Thyroid gland (tissue), 4 donors: ENCODE results near the gene ATP6V0A4. TPM values are rescaled to one million over a fixed set of nuclear protein-coding genes. Genes with fewer than 3 reads are reported as not detected.

Source experiments
- DNase-seq, 2 donors: peaks; one replicate each; pipeline ENCODE4 v3.0.0-alpha.2; 2019
- H3K27ac ChIP-seq, 3 donors: fragments of 200-600 bp; sonication (generic); 1 replicate in 2 of 3; 2 replicates in 1 of 3; pipeline ENCODE4 v1.5.1; 2016 to 2019; ENCODE audit warnings: mild to moderate bottlenecking in 1 of 3, moderate library complexity in 1 of 3
- H3K27me3 ChIP-seq: fragments of 200-600 bp; sonication (generic); one replicate; pipeline ENCODE4 v1.5.1; 2019
- H3K36me3 ChIP-seq, 2 donors: fragments of 200-600 bp; sonication (generic); one replicate each; pipeline ENCODE4 v1.5.1; 2016 to 2019
- H3K4me1 ChIP-seq, 2 donors: fragments of 200-600 bp; sonication (generic); one replicate each; pipeline ENCODE4 v1.5.1; 2017 to 2019
- H3K4me3 ChIP-seq, 3 donors: fragments of 200-600 bp; sonication (generic); replicated peaks in 1 of 3; 1 replicate in 2 of 3; 2 replicates in 1 of 3; pipeline ENCODE4 v1.5.1; 2016; ENCODE audit warnings: mild to moderate bottlenecking in 1 of 3
- H3K9me3 ChIP-seq: fragments of 200-600 bp; sonication (generic); one replicate; pipeline ENCODE4 v1.5.1; 2017
- CTCF ChIP-seq, 6 experiments: fragments of 200-600 bp in 3 of 6; fragments of 450-650 bp in 3 of 6; sonication (generic) in 3 of 6; IDR thresholded peaks; one replicate each; pipeline ENCODE4 v1.5.1; 2016 to 2019; ENCODE audit warnings: antibody characterized with exemption in 6 of 6, mild to moderate bottlenecking in 2 of 6, inconsistent platforms in 1 of 6, moderate library complexity in 1 of 6
- POLR2A ChIP-seq, 2 donors: fragments of 450-650 bp; IDR thresholded peaks; one replicate each; pipeline ENCODE4 v1.6.1; 2017; ENCODE audit warnings: antibody characterized with exemption in 2 of 2, mild to moderate bottlenecking in 2 of 2, moderate library complexity in 1 of 2
- WGBS, 2 donors: methylation state at CpG; one replicate each; pipeline ENCODE4 v1.1.5; 2017; 5-methylcytosine and 5-hydroxymethylcytosine counted together
- intact Hi-C: fragments of 100-400 bp; cut with DNase I; formaldehyde crosslinking; loops from one replicate; pipeline ENCODE4 v1.15.1; 2023
- total RNA-seq, 4 donors: library from RNA; depleted of rRNA; stranded (reverse); fragments of >200 nt; gene quantifications; one replicate each; pipeline ENCODE4 v1.2.3, GENCODE V29; 2016

ATP6V0A4 gene
- total RNA-seq, 4 donors from 2014 or later, result not detected

- Histone ChIP-seq H3K36me3 (no peaks in the 10 kb centered on the region), H3K27me3 (no peaks in the 10 kb centered on the region), H3K4me1 (no peaks in the 10 kb centered on the region), H3K9me3 (no peaks in the 10 kb centered on the region), H3K4me3 (no peak overlapping the region), H3K27ac (no peak overlapping the region)
- no peak for DNase-seq
- TF ChIP-seq POLR2A (IDR thresholded peaks at IDR 0.05) (no peak), CTCF (IDR thresholded peaks at IDR 0.05) (no peak)
- WGBS, 2 donors, result 50 to 74% methylated on average over 2 of the region's 2 CpGs
- intact Hi-C loops, result no loop called here
Observed at GRCh38 chr7:138768241-138768640, 29.8 kb downstream of the ATP6V0A4 start.

GRCh38 chr7:138756591-138757242, 41.3 kb downstream of the ATP6V0A4 start:
- peaks cover 0 to 10% of the 10 kb centered on the region in 2 donors for H3K4me1 ChIP-seq
- H3K4me3 ChIP-seq, result no peak overlapping the region
- no peak overlapping the region for H3K27ac ChIP-seq
- no peaks in the 10 kb centered on the region for H3K36me3 ChIP-seq
- H3K27me3 ChIP-seq, result no peaks in the 10 kb centered on the region
- TF ChIP-seq CTCF (IDR thresholded peaks at IDR 0.05) (no peak), POLR2A (IDR thresholded peaks at IDR 0.05) (no peak)
- no peak for DNase-seq
- intact Hi-C loops, result no loop called here
- H3K9me3 ChIP-seq, result no peaks in the 10 kb centered on the region
- 76 to 78% methylated on average over 4 of the region's 4 CpGs for WGBS, 2 donors

GRCh38 chr7:138755842-138756590, 42.0 kb downstream of the ATP6V0A4 start:
- no peaks in the 10 kb centered on the region for H3K27me3 ChIP-seq
- no peaks in the 10 kb centered on the region for H3K36me3 ChIP-seq
- no peak for TF ChIP-seq CTCF (IDR thresholded peaks at IDR 0.05)
- no peak for TF ChIP-seq POLR2A (IDR thresholded peaks at IDR 0.05)
- H3K4me3 ChIP-seq, result no peak overlapping the region
- 74 to 87% methylated on average over 4 of the region's 4 CpGs for WGBS, 2 donors
- no peaks in the 10 kb centered on the region for H3K9me3 ChIP-seq
- intact Hi-C loops, result no loop called here
- peaks cover 0 to 10% of the 10 kb centered on the region in 2 donors for H3K4me1 ChIP-seq
- DNase-seq, result no peak
- H3K27ac ChIP-seq, result no peak overlapping the region

GRCh38 chr7:138755331-138755747, 42.7 kb downstream of the ATP6V0A4 start:
- 83 to 87% methylated on average over 10 of the region's 10 CpGs for WGBS, 2 donors
- Histone ChIP-seq H3K9me3 (no peaks in the 10 kb centered on the region), H3K4me1 (peaks cover 0 to 10% of the 10 kb centered on the region in 2 donors), H3K36me3 (no peaks in the 10 kb centered on the region), H3K4me3 (no peak overlapping the region), H3K27ac (no peak overlapping the region), H3K27me3 (no peaks in the 10 kb centered on the region)
- DNase-seq, result no peak
- intact Hi-C loops, result no loop called here
- TF ChIP-seq CTCF (IDR thresholded peaks at IDR 0.05), result no peak
- no peak for TF ChIP-seq POLR2A (IDR thresholded peaks at IDR 0.05)

- no peak for TF ChIP-seq CTCF (IDR thresholded peaks at IDR 0.05)
- TF ChIP-seq POLR2A (IDR thresholded peaks at IDR 0.05), result no peak
- no peak overlapping the region for H3K4me3 ChIP-seq
- WGBS, 2 donors, result 92 to 98% methylated on average over 5 of the region's 5 CpGs
- no peak overlapping the region for H3K27ac ChIP-seq
- no peaks in the 10 kb centered on the region for H3K36me3 ChIP-seq
- intact Hi-C loops, result no loop called here
- peaks cover 0 to 10% of the 10 kb centered on the region in 2 donors for H3K4me1 ChIP-seq
- H3K27me3 ChIP-seq, result no peaks in the 10 kb centered on the region
- no peaks in the 10 kb centered on the region for H3K9me3 ChIP-seq
- DNase-seq, result no peak
Observed at GRCh38 chr7:138753610-138754009, 44.4 kb downstream of the ATP6V0A4 start.
